Neural progenitor cell (in vitro differentiated cells): ENCODE results near the gene ALK.

Source experiments
- EZH2 ChIP-seq: fragments of 200-600 bp; sonication (generic); IDR thresholded peaks from 2 replicates; pipeline ENCODE4 v1.6.1; 2017; ENCODE audit warnings: antibody characterized with exemption, mild to moderate bottlenecking, moderate library complexity
- EZH2phosphoT487 ChIP-seq: fragments of 200-600 bp; sonication (generic); IDR thresholded peaks from 2 replicates; pipeline ENCODE4 v1.6.1; 2017; ENCODE audit warnings: antibody characterized with exemption
- TF ChIP-seq, protein P1 (sequence below): fragments of 200-600 bp; sonication (generic); IDR thresholded peaks from 2 replicates; pipeline ENCODE4 v1.5.1; 2017; ENCODE audit warnings: antibody characterized with exemption, mild to moderate bottlenecking

DNA sequence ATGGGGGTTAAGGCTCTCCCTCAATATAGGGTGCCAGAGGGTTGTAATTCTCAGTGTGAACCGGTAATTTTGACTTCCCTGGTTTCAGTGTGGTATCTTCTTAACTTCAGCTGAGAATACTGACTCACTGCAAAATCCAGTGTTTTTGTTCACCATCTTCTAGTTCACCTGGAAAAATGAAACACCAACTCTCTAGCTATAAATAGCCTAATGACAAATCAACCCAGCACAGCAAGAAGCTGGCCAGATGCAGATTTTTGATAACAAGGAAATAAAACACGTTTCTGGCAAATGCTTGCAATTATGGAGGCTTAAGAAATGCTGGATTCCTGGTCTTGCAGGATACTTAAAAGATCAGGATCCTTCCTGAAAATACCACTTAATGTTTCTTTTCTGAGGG, 613.9 kb downstream of the ALK start:
- TF ChIP-seq, protein P1, sequence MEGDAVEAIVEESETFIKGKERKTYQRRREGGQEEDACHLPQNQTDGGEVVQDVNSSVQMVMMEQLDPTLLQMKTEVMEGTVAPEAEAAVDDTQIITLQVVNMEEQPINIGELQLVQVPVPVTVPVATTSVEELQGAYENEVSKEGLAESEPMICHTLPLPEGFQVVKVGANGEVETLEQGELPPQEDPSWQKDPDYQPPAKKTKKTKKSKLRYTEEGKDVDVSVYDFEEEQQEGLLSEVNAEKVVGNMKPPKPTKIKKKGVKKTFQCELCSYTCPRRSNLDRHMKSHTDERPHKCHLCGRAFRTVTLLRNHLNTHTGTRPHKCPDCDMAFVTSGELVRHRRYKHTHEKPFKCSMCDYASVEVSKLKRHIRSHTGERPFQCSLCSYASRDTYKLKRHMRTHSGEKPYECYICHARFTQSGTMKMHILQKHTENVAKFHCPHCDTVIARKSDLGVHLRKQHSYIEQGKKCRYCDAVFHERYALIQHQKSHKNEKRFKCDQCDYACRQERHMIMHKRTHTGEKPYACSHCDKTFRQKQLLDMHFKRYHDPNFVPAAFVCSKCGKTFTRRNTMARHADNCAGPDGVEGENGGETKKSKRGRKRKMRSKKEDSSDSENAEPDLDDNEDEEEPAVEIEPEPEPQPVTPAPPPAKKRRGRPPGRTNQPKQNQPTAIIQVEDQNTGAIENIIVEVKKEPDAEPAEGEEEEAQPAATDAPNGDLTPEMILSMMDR: no peak
- TF ChIP-seq EZH2 (no peak), EZH2phosphoT487 (no peak)
